ENCODE data around the gene TLE3.

Gene TLE3

GRCh38 chr15:70099167-70099966, 1.6 kb upstream of the TLE3 start:
- peak; percentile 96 for DNase-seq (ENCODE audit: low read depth)
- TF ChIP-seq CTCF (IDR thresholded peaks at IDR 0.05; ENCODE audit: control insufficient read depth, insufficient read depth, low read depth, low read length, missing control alignments): no peak
- H3K4me3 ChIP-seq (ENCODE audit: control insufficient read depth, low read depth, low read length): peak overlapping the region; percentile 49

GRCh38 chr15:70098461-70099166, 897 bp upstream of the TLE3 start:
- no peak for TF ChIP-seq CTCF (IDR thresholded peaks at IDR 0.05; ENCODE audit: control insufficient read depth, insufficient read depth, low read depth, low read length, missing control alignments)
- no peak for DNase-seq (ENCODE audit: low read depth)
- H3K4me3 ChIP-seq (ENCODE audit: control insufficient read depth, low read depth, low read length): peak overlapping the region; percentile 49

GRCh38 chr15:70098153-70098460, 390 bp upstream of the TLE3 start:
- no peak for TF ChIP-seq CTCF (IDR thresholded peaks at IDR 0.05; ENCODE audit: control insufficient read depth, insufficient read depth, low read depth, low read length, missing control alignments)
- no peak for DNase-seq (ENCODE audit: low read depth)
- H3K4me3 ChIP-seq (ENCODE audit: control insufficient read depth, low read depth, low read length): no peak overlapping the region

- TF ChIP-seq CTCF (IDR thresholded peaks at IDR 0.05; ENCODE audit: control insufficient read depth, insufficient read depth, low read depth, low read length, missing control alignments): no peak
- peak overlapping the region; percentile 73 for H3K4me3 ChIP-seq (ENCODE audit: control insufficient read depth, low read depth, low read length)
These were observed 725 bp downstream of the TLE3 start for GRCh38 chr15:70097063-70097320.

GRCh38 chr15:70096215-70097062, 1.3 kb downstream of the TLE3 start:
- DNase-seq (ENCODE audit: low read depth): no peak
- TF ChIP-seq CTCF (IDR thresholded peaks at IDR 0.05; ENCODE audit: control insufficient read depth, insufficient read depth, low read depth, low read length, missing control alignments): peak; percentile 4
- peak overlapping the region; percentile 73 for H3K4me3 ChIP-seq (ENCODE audit: control insufficient read depth, low read depth, low read length)

More at GRCh38 chr15:70097063-70097320, 725 bp downstream of the TLE3 start:
- DNase-seq (ENCODE audit: low read depth): no peak

- no peak for DNase-seq (ENCODE audit: low read depth)
- no peak for TF ChIP-seq CTCF (IDR thresholded peaks at IDR 0.05; ENCODE audit: control insufficient read depth, insufficient read depth, low read depth, low read length, missing control alignments)
- H3K4me3 ChIP-seq (ENCODE audit: control insufficient read depth, low read depth, low read length): peak overlapping the region; percentile 73
These were observed 2.1 kb downstream of the TLE3 start for GRCh38 chr15:70095408-70096214.

Measured in AG09309 (cell line).